A673 (cell line): ENCODE data around the gene ARAP2.

Experiments
- EZH2 ChIP-seq: fragments of 200-600 bp; sonication (generic); IDR thresholded peaks from 2 replicates; pipeline ENCODE4 v1.6.1; 2017; ENCODE audit warnings: borderline replicate concordance, low read depth, mild to moderate bottlenecking, mixed read lengths, antibody characterized with exemption, low read length; ENCODE audit not compliant: poor library complexity, severe bottlenecking
- TF ChIP-seq, protein P1 (sequence below): fragments of 300-800, 200-600 bp; sonication (generic); conservative IDR thresholded peaks from 2 replicates; pipeline ENCODE4 v1.5.1; 2017; ENCODE audit warnings: low read depth, mild to moderate bottlenecking, antibody characterized with exemption, low read length, moderate library complexity, mixed read lengths

DNA sequence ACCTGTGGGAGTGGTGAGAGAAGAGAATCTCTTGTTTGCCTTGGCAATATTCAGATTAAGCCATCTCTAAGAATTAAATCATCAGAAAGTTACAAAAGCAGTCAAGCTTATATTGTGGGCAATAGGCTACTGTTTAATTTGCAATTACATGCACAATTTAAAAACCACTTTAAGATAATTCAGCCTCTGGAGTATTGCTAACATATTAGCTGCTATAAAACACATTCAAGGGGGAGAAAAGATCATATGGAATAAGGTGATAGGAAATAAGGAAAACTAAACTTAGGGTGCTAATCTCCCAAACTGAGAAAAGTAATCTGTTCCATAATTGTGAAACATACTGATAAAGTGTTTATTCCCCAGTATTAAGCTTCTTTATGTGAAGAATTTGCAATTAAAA lies 103.9 kb downstream of the ARAP2 start:
- TF ChIP-seq, protein P1, sequence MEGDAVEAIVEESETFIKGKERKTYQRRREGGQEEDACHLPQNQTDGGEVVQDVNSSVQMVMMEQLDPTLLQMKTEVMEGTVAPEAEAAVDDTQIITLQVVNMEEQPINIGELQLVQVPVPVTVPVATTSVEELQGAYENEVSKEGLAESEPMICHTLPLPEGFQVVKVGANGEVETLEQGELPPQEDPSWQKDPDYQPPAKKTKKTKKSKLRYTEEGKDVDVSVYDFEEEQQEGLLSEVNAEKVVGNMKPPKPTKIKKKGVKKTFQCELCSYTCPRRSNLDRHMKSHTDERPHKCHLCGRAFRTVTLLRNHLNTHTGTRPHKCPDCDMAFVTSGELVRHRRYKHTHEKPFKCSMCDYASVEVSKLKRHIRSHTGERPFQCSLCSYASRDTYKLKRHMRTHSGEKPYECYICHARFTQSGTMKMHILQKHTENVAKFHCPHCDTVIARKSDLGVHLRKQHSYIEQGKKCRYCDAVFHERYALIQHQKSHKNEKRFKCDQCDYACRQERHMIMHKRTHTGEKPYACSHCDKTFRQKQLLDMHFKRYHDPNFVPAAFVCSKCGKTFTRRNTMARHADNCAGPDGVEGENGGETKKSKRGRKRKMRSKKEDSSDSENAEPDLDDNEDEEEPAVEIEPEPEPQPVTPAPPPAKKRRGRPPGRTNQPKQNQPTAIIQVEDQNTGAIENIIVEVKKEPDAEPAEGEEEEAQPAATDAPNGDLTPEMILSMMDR, result no peak
- no peak for TF ChIP-seq EZH2
